Esophagus muscularis mucosa (tissue), 4 donors: ENCODE measurements around the gene SMO. TPM values are rescaled to one million over a fixed set of nuclear protein-coding genes. Genes with fewer than 3 reads are reported as not detected.
A peak's percentile ranks its signal among the peaks of the same experiment; 100 is the strongest.

Experiments used
- DNase-seq: peaks from one replicate; pipeline ENCODE4 v3.0.0-alpha.2; 2017; ENCODE audit errors: extremely low spot score
- H3K27ac ChIP-seq, 4 donors: fragments of 200-600 bp; sonication (generic); replicated peaks in 1 of 4; 1 replicate in 3 of 4; 2 replicates in 1 of 4; pipeline ENCODE4 v1.5.1; 2016 to 2019; ENCODE audit warnings: mild to moderate bottlenecking in 1 of 4
- H3K27me3 ChIP-seq, 4 donors: fragments of 200-600 bp; sonication (generic); one replicate each; pipeline versions ENCODE4 v1.5.1 to v1.6.0; 2016 to 2019
- H3K36me3 ChIP-seq, 4 donors: fragments of 200-600 bp; sonication (generic); one replicate each; pipeline ENCODE4 v1.5.1; 2016 to 2019
- H3K4me1 ChIP-seq, 4 donors: fragments of 200-600 bp; sonication (generic); one replicate each; pipeline ENCODE4 v1.5.1; 2016 to 2019
- H3K4me3 ChIP-seq, 4 donors: fragments of 200-600 bp; sonication (generic); 1 replicate in 2 of 4; 2 replicates in 2 of 4; pipeline ENCODE4 v1.5.1; 2016 to 2019; ENCODE audit warnings: mild to moderate bottlenecking in 4 of 4, moderate library complexity in 1 of 4
- H3K9me3 ChIP-seq, 4 donors: fragments of 200-600 bp; sonication (generic); 1 replicate in 3 of 4; 2 replicates in 1 of 4; pipeline ENCODE4 v1.5.1; 2016 to 2019
- CTCF ChIP-seq, 3 experiments: fragments of 200-600 bp in 2 of 3; fragments of 450-650 bp in 1 of 3; sonication (generic) in 2 of 3; IDR thresholded peaks; one replicate each; pipeline ENCODE4 v1.5.1; 2017 to 2019; ENCODE audit warnings: antibody characterized with exemption in 3 of 3, mild to moderate bottlenecking in 2 of 3, moderate library complexity in 1 of 3
- EP300 ChIP-seq: sonication (generic); formaldehyde crosslinking; IDR thresholded peaks from one replicate; pipeline ENCODE4 v1.6.1; 2017; ENCODE audit warnings: antibody characterized with exemption
- POLR2A ChIP-seq: fragments of 450-650 bp; IDR thresholded peaks from one replicate; pipeline ENCODE4 v1.6.1; 2017; ENCODE audit warnings: antibody characterized with exemption, moderate library complexity, mild to moderate bottlenecking, low read depth
- POLR2AphosphoS5 ChIP-seq, 2 donors: sonication (generic); formaldehyde crosslinking; IDR thresholded peaks; one replicate each; pipeline ENCODE4 v1.6.1; 2017; ENCODE audit warnings: antibody characterized with exemption in 2 of 2
- WGBS: methylation state at CpG from one replicate; pipeline ENCODE4 v1.1.5; 2018; 5-methylcytosine and 5-hydroxymethylcytosine counted together
- intact Hi-C: fragments of 100-400 bp; cut with DNase I; formaldehyde crosslinking; loops from one replicate; pipeline ENCODE4 v1.15.1; 2023
- total RNA-seq, 4 donors: library from RNA; depleted of rRNA; stranded (reverse); fragments of >200 nt; gene quantifications; one replicate each; pipeline versions ENCODE4 v1.1.0 to v1.2.1, GENCODE V29; 2016

The SMO gene
- total RNA-seq, 4 donors from 2014 or later = 8.7 to 23.9 (median 14.5) TPM

DNA sequence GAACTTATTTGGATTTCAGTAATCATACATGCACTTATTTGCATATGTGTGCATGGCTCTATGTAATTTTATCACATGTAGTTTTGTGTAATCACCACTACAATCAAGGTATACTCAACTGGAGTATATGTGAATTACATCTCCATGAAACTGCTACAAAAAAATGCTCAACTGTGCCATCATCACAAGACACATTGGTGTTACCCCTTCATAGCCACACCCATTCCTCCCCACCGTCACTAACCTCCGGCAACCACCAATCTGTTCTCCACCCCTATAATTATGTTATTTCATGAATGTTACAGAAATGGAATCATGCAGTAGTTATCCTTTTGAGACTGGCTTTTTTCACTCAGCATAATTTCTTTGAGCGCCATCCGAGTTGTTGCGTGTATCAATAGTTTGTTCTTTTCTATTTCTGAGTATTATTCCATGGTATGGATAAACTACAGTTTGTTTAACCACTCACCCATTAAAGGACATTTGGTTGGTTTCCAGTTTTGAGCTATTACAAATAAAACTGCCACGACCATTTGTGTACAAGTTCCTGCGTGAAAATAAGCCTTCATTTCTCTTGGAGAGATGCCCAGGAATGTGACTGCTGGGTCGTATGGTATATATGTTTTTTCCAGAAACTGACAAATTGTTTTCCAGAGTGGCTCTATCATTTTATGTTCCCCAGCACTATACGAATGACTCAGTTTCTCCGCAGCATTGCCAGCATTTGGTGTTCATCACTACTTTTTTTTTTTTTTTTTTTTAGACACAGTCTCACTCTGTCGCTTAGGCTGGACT lies 11.3 kb upstream of the SMO start:
- 68% methylated on average over 11 of the region's 11 CpGs for WGBS
- Histone ChIP-seq H3K4me1 (no peaks in the 10 kb centered on the region), H3K27me3 (peaks cover 0 to 11% (median 0%) of the 10 kb centered on the region in 4 donors), H3K9me3 (no peaks in the 10 kb centered on the region), H3K36me3 (no peaks in the 10 kb centered on the region), H3K27ac (no peak overlapping the region), H3K4me3 (no peak overlapping the region)
- intact Hi-C loops = no loop called here
- DNase-seq = no peak
- no peak for TF ChIP-seq POLR2AphosphoS5 (IDR thresholded peaks at IDR 0.05)
- no peak for TF ChIP-seq CTCF (IDR thresholded peaks at IDR 0.05)
- TF ChIP-seq EP300 = no peak
- no peak for TF ChIP-seq POLR2A

DNA sequence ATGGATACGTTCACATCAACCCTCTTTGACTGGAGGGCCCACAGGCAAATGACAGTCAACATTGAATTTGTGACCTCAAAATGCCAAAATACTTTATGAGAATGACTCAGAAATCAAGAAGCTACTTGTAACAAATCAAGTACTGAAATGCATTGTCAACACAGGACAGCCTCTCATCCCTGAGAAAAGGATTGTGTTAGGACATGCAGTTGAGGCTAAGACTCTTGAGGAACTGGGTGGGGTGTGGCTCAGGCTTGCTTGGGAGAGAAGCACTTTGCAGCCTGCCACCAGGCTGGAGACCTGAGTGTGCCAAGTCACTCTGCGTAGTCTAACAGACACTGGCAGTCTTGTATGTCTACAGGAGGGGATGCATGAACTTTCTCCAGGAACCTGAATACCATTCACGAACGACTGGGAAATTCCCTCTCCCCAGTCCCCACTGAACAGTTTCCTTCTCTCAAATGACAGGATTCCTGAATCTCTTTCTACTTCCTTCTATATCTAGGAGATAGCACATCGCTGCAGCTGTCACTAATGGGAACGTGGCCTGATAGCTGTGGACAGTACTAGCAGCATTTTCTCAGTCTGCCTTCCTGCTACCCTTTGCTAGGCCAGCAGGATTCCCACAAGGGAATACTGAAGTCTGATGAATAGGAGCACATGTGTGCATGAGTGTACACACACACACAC lies 3.3 kb upstream of the SMO start:
- DNase-seq = no peak
- intact Hi-C loops = no loop called here
- Histone ChIP-seq H3K4me3 (no peak overlapping the region), H3K4me1 (peaks cover 6 to 24% (median 14%) of the 10 kb centered on the region in 4 donors), H3K27ac (no peak overlapping the region), H3K9me3 (no peaks in the 10 kb centered on the region), H3K36me3 (no peaks in the 10 kb centered on the region), H3K27me3 (peaks cover 0 to 7% (median 0%) of the 10 kb centered on the region in 4 donors)
- WGBS = 71% methylated on average over 5 of the region's 6 CpGs
- TF ChIP-seq EP300 (no peak), CTCF (IDR thresholded peaks at IDR 0.05) (no peak), POLR2AphosphoS5 (IDR thresholded peaks at IDR 0.05) (no peak), POLR2A (no peak)

- Histone ChIP-seq H3K36me3 (no peaks in the 10 kb centered on the region), H3K9me3 (no peaks in the 10 kb centered on the region), H3K4me3 (no peak overlapping the region), H3K27me3 (peaks cover 0 to 2% (median 0%) of the 10 kb centered on the region in 4 donors), H3K4me1 (peaks cover 10 to 29% (median 21%) of the 10 kb centered on the region in 4 donors), H3K27ac (no peak overlapping the region)
- intact Hi-C loops = no loop called here
- DNase-seq = no peak
- TF ChIP-seq CTCF (IDR thresholded peaks at IDR 0.05) (no peak), EP300 (no peak), POLR2A (no peak), POLR2AphosphoS5 (IDR thresholded peaks at IDR 0.05) (no peak)
- 95% methylated on average over 6 of the region's 6 CpGs for WGBS
Measured at GRCh38 chr7:129186749-129187260, 1.6 kb upstream of the SMO start.

- no peak for DNase-seq
- 28% methylated on average over 12 of the region's 14 CpGs for WGBS
- Histone ChIP-seq H3K4me3 (peak overlapping the region; percentile 62 to 85 (median 74)), H3K36me3 (peaks cover 0 to under 1% (median 0%) of the 10 kb centered on the region in 4 donors), H3K27ac (peak overlapping the region; percentile 50 to 72 (median 62)), H3K27me3 (no peaks in the 10 kb centered on the region), H3K4me1 (peaks cover 10 to 29% (median 21%) of the 10 kb centered on the region in 4 donors), H3K9me3 (no peaks in the 10 kb centered on the region)
- TF ChIP-seq CTCF (IDR thresholded peaks at IDR 0.05) (no peak), POLR2AphosphoS5 (IDR thresholded peaks at IDR 0.05) (no peak), POLR2A (no peak), EP300 (no peak)
- intact Hi-C loops = no loop called here
Measured at GRCh38 chr7:129187681-129188371, 607 bp upstream of the SMO start.
